ENCODE results near the gene IGFBPL1. TPM values are rescaled to one million over a fixed set of nuclear protein-coding genes. Genes with fewer than 3 reads are reported as not detected.

The IGFBPL1 gene
- total and polyA plus RNA-seq, 2 of the 13 experiments (the other 11 are each of a cell fraction or from before 2014, with no cell fraction given): 0.24 TPM; not detected in 1

DNA sequence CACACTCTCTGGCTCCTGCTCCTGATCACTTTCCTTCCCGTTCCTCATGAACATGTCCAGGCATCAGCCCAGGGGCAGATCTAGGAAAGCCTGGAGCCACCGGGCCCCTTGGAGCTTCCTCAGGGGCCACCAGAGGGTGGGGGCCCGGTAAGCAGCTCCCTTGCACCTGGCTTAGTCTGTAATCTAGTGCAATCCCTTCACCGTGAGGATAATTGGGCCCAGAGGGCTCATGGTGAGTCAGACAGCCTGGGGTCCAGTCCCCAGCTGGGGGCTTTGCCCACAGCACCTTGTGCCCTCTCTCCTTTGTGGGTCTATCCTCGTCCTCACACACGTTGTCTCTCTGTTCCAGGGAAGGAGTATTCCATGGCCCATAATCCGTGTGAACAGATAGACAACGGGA, 42.1 kb downstream of the IGFBPL1 start:
- peak overlapping the region; percentile 96 for H3K27ac ChIP-seq (ENCODE audit: extremely low read length, insufficient read depth, low read length)
- H4K20me1 ChIP-seq (ENCODE audit: insufficient read depth, low read length): no peaks in the 10 kb centered on the region
- in situ Hi-C loops (cut with HindIII; ENCODE audit: extremely low pct_ligation_motif_present, low pct_unique_long_range_greater_than_20kb) (no loop called here), intact Hi-C loops (cut with micrococcal nuclease; ENCODE audit: unreplicated experiment) (no loop called here)
- POLR2A ChIA-PET: interaction anchor here (1.3 kb wide), 1 partner anchor 11 kb away, joined by 4 read pairs; no protein-coding TSS in a partner anchor
- H2AFZ ChIP-seq (ENCODE audit: low read length): no peak overlapping the region
- FAIRE-seq (no peak), DNase-seq (ENCODE audit: low spot score) (no peak), ATAC-seq (no peak)
- CTCF ChIA-PET (ENCODE audit: low intra/inter-chr PET ratio, low total read pairs): no interaction called here
- 91% methylated on average over 5 of the region's 8 CpGs for WGBS (ENCODE audit: low lambda C conversion rate)
- H3K4me1 ChIP-seq (ENCODE audit: insufficient read depth, low read length): peaks cover 92% of the 10 kb centered on the region
- no peaks in the 10 kb centered on the region for H3K36me3 ChIP-seq (replicated peaks in 1 of 2; ENCODE audit: control insufficient read depth in 1 of 2, insufficient read depth in 2 of 2, low read length in 2 of 2)
- no peak overlapping the region for H3K4me3 ChIP-seq (replicated peaks in 1 of 3; ENCODE audit: insufficient read depth in 1 of 3, low read depth in 2 of 3, low read length in 3 of 3)
- BruUV-seq (replicated peaks): no TSS peak
- no peak overlapping the region for H3K4me2 ChIP-seq (ENCODE audit: low read depth, low read length)
- no peaks in the 10 kb centered on the region for H3K79me2 ChIP-seq (ENCODE audit: insufficient read depth, low read length)
- H3K27me3 ChIP-seq (ENCODE audit: control insufficient read depth in 1 of 2, insufficient read depth in 2 of 2, low read length in 2 of 2): no peaks in the 10 kb centered on the region
- no peak for TF ChIP-seq NCOA5 (CRISPR knock-in tag; IDR thresholded peaks at IDR 0.05)
- H3K9me3 ChIP-seq (ENCODE audit: low read length): peaks cover 6% of the 10 kb centered on the region; the same call in 1 of the 2 replicates
- peak overlapping the region; percentile 34 for H3K9ac ChIP-seq (ENCODE audit: insufficient read depth, low read depth, low read length)

DNA sequence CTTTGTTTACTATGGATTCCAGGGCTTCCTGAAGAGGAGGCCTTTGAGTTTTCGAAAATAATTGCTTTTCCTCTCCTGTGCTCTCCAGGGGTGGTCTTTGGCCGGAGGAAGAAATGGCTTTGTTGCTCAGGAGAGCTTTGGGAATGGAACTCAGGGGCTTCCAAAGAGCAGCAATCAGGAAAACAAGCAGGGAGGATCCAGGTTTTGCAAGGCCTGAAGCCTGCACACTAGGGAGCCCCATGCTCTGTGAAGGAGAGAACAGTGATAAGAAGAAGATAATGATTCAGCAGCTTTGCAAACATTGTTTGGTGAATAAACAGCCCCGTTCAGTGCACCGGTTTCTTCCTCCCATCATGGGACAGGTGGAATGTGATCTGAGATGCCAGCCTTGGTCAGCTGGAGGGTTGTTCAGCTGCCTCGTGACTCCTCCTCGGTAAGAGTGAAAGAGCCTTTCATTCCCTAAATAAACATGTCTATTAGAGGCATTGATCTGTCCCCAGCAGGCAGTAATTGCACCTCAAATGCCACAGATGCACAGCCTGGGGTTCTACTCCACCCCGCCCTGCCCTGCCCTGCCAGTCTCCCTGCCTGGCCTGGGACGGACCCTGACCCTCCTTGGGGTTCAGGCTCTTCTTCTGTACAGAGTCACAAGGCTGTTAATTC, 43.3 kb downstream of the IGFBPL1 start:
- no peaks in the 10 kb centered on the region for H4K20me1 ChIP-seq (ENCODE audit: insufficient read depth, low read length)
- WGBS (ENCODE audit: low lambda C conversion rate): 1% methylated on average over 8 of the region's 8 CpGs
- H3K27me3 ChIP-seq (ENCODE audit: control insufficient read depth in 1 of 2, insufficient read depth in 2 of 2, low read length in 2 of 2): no peaks in the 10 kb centered on the region
- intact Hi-C loops (cut with micrococcal nuclease; ENCODE audit: unreplicated experiment) (no loop called here), in situ Hi-C loops (cut with HindIII; ENCODE audit: extremely low pct_ligation_motif_present, low pct_unique_long_range_greater_than_20kb) (no loop called here)
- H2AFZ ChIP-seq (ENCODE audit: low read length): no peak overlapping the region
- FAIRE-seq: peak; percentile 99
- peak overlapping the region; percentile 96 for H3K27ac ChIP-seq (ENCODE audit: extremely low read length, insufficient read depth, low read length)
- H3K4me1 ChIP-seq (ENCODE audit: insufficient read depth, low read length): peaks cover 92% of the 10 kb centered on the region
- H3K4me2 ChIP-seq (ENCODE audit: low read depth, low read length): peak overlapping the region; percentile 75
- peak overlapping the region in 2 of 3 experiments; percentile 31 to 51; a peak in 2 of 6 replicates for H3K4me3 ChIP-seq (replicated peaks in 1 of 3; ENCODE audit: insufficient read depth in 1 of 3, low read depth in 2 of 3, low read length in 3 of 3)
- DNase-seq (ENCODE audit: low spot score): peak; percentile 98
- no peaks in the 10 kb centered on the region for H3K36me3 ChIP-seq (replicated peaks in 1 of 2; ENCODE audit: control insufficient read depth in 1 of 2, insufficient read depth in 2 of 2, low read length in 2 of 2)
- H3K79me2 ChIP-seq (ENCODE audit: insufficient read depth, low read length): no peaks in the 10 kb centered on the region
- peaks cover 6% of the 10 kb centered on the region; the same call in 1 of the 2 replicates for H3K9me3 ChIP-seq (ENCODE audit: low read length)
- no TSS peak for BruUV-seq (replicated peaks)
- H3K9ac ChIP-seq (ENCODE audit: insufficient read depth, low read depth, low read length): peak overlapping the region; percentile 74
- peak; percentile 92 for ATAC-seq
- ChIA-PET POLR2A (interaction anchor here (0.9 to 1.6 kb wide), 8 partner anchors 8 to 240 kb away, joined by 3 to 16 read pairs (median 4); partner anchors contain the start of genes ALDH1B1 and ANKRD18A), CTCF (ENCODE audit: low intra/inter-chr PET ratio, low total read pairs) (no interaction called here)
- no peak for TF ChIP-seq ZNF207 (IDR thresholded peaks at IDR 0.05; ENCODE audit: borderline replicate concordance)
- no peak for TF ChIP-seq TCF12 (IDR thresholded peaks at IDR 0.05)
- TF ChIP-seq TCF12 (CRISPR knock-in tag; IDR thresholded peaks at IDR 0.05): peak; percentile 65
- 0 out of 2 replicates have a peak, but pooled peaks have one; percentile 26 for TF ChIP-seq BORCS8-MEF2B (CRISPR knock-in tag; IDR thresholded peaks at IDR 0.05)
- TF ChIP-seq TAF1 (CRISPR knock-in tag; IDR thresholded peaks at IDR 0.05): 0 out of 2 replicates have a peak, but pooled peaks have one; percentile 21
- TF ChIP-seq ZFP1 (CRISPR knock-in tag; IDR thresholded peaks at IDR 0.05): peak; percentile 89
- TF ChIP-seq NFKBIZ (CRISPR knock-in tag; IDR thresholded peaks at IDR 0.05): peak; percentile 82; the same call in 1 of the 2 replicates
- TF ChIP-seq, protein P1, sequence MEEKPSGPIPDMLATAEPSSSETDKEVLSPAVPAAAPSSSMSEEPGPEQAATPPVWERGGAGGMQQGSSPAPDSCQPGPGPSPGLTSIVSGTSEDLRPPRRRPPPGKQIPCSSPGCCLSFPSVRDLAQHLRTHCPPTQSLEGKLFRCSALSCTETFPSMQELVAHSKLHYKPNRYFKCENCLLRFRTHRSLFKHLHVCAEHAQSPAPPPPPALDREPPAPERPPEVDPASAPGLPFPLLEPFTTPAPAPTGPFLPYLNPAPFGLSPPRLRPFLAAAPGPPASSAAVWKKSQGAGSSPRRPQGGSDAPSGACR (CRISPR knock-in tag; IDR thresholded peaks at IDR 0.05): peak; percentile 78
- TF ChIP-seq MIER2 (CRISPR knock-in tag; IDR thresholded peaks at IDR 0.05): peak; percentile 59; the same call in 1 of the 2 replicates
- TF ChIP-seq, protein P2, sequence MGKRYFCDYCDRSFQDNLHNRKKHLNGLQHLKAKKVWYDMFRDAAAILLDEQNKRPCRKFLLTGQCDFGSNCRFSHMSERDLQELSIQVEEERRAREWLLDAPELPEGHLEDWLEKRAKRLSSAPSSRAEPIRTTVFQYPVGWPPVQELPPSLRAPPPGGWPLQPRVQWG (CRISPR knock-in tag; IDR thresholded peaks at IDR 0.05; ENCODE audit: borderline replicate concordance, low read depth): no peak
- TF ChIP-seq IRX3 (CRISPR knock-in tag; IDR thresholded peaks at IDR 0.05; ENCODE audit: borderline replicate concordance, low read depth): no peak
- TF ChIP-seq ZFY (CRISPR knock-in tag; IDR thresholded peaks at IDR 0.05): peak; percentile 79
- no peak for TF ChIP-seq ZNF180 (CRISPR knock-in tag; IDR thresholded peaks at IDR 0.05; ENCODE audit: borderline replicate concordance, low read depth)
- TF ChIP-seq, protein P3, sequence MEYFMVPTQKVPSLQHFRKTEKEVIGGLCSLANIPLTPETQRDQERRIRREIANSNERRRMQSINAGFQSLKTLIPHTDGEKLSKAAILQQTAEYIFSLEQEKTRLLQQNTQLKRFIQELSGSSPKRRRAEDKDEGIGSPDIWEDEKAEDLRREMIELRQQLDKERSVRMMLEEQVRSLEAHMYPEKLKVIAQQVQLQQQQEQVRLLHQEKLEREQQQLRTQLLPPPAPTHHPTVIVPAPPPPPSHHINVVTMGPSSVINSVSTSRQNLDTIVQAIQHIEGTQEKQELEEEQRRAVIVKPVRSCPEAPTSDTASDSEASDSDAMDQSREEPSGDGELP (IDR thresholded peaks at IDR 0.05; ENCODE audit: borderline replicate concordance, low read depth): peak; percentile 99
- TF ChIP-seq FOSL2 (CRISPR knock-in tag; IDR thresholded peaks at IDR 0.05): peak; percentile 94
- TF ChIP-seq ZNF792 (CRISPR knock-in tag; IDR thresholded peaks at IDR 0.05): peak; percentile 92; the same call in 1 of the 2 replicates
- no peak for TF ChIP-seq DNMT1 (CRISPR knock-in tag; IDR thresholded peaks at IDR 0.05)

Measured in HepG2 (cell line).